GM23338 (cell line): ENCODE results near the gene KRT38. TPM values are rescaled to one million over a fixed set of nuclear protein-coding genes. Genes with fewer than 3 reads are reported as not detected.

Experiments used
- ATAC-seq: fragments of 200-7000 bp; cut with Tn5 transposase; 3 replicates; pipeline ENCODE4 v1.9.1; 2020
- DNase-seq: peaks from one replicate; pipeline ENCODE4 v3.0.0-alpha.2; 2015; ENCODE audit warnings: low spot score
- H2AFZ ChIP-seq: fragments of 200-600 bp; sonication (generic); 2 replicates; pipeline ENCODE4 v1.8.0; 2016; ENCODE audit warnings: antibody characterized with exemption, mild to moderate bottlenecking, moderate library complexity
- H3F3A ChIP-seq: fragments of 200-600 bp; sonication (generic); replicated peaks from 2 replicates; pipeline ENCODE4 v1.8.0; 2017; ENCODE audit warnings: antibody characterized with exemption, mixed run types, low read depth
- H3K27ac ChIP-seq: fragments of 200-600 bp; sonication (generic); 2 replicates; pipeline ENCODE4 v1.6.1; 2016; ENCODE audit warnings: low read depth
- H3K27me3 ChIP-seq: fragments of 200-600 bp; sonication (generic); 2 replicates; pipeline ENCODE4 v1.8.0; 2016; ENCODE audit warnings: mild to moderate bottlenecking, mixed run types, moderate library complexity; ENCODE audit not compliant: insufficient read depth
- H3K36me3 ChIP-seq: fragments of 200-600 bp; sonication (generic); 2 replicates; pipeline ENCODE4 v1.8.0; 2016; ENCODE audit warnings: mild to moderate bottlenecking; ENCODE audit not compliant: insufficient read depth
- H3K4me1 ChIP-seq: fragments of 200-600 bp; sonication (generic); 2 replicates; pipeline ENCODE4 v1.8.0; 2016; ENCODE audit warnings: mild to moderate bottlenecking, moderate library complexity; ENCODE audit not compliant: insufficient read depth
- H3K4me2 ChIP-seq: fragments of 200-600 bp; sonication (generic); 2 replicates; pipeline ENCODE4 v1.7.1; 2017; ENCODE audit warnings: mixed run types
- H3K4me3 ChIP-seq: fragments of 200-600 bp; sonication (generic); 2 replicates; pipeline ENCODE4 v1.6.1; 2016; ENCODE audit warnings: mixed run types
- H3K79me2 ChIP-seq: fragments of 200-600 bp; sonication (generic); replicated peaks from 2 replicates; pipeline ENCODE4 v1.8.0; 2017; ENCODE audit warnings: mild to moderate bottlenecking; ENCODE audit not compliant: insufficient read depth
- H3K9me2 ChIP-seq: fragments of 200-600 bp; sonication (generic); 2 replicates; pipeline ENCODE4 v1.8.0; 2017; ENCODE audit not compliant: insufficient read depth
- H4K20me1 ChIP-seq: fragments of 200-600 bp; sonication (generic); replicated peaks from 2 replicates; pipeline ENCODE4 v1.8.0; 2017; ENCODE audit warnings: mild to moderate bottlenecking; ENCODE audit not compliant: insufficient read depth
- H3K27ac Mint-ChIP-seq: 2 replicates; pipeline ENCODE4 v1.8.0; 2020; ENCODE audit warnings: inconsistent platforms, mild to moderate bottlenecking, moderate library complexity, mixed read lengths
- H3K27me3 Mint-ChIP-seq: 3 replicates; pipeline ENCODE4 v1.8.0; 2022; ENCODE audit warnings: low read depth, mild to moderate bottlenecking, moderate library complexity, mixed read lengths, inconsistent platforms; ENCODE audit not compliant: insufficient read depth, poor library complexity
- H3K36me3 Mint-ChIP-seq: 3 replicates; pipeline ENCODE4 v1.8.0; 2021; ENCODE audit warnings: low read depth, mild to moderate bottlenecking, inconsistent platforms, moderate library complexity, mixed read lengths
- H3K4me1 Mint-ChIP-seq: 3 replicates; pipeline ENCODE4 v1.8.0; 2020; ENCODE audit warnings: mild to moderate bottlenecking, inconsistent platforms, mixed read lengths
- H3K4me3 Mint-ChIP-seq: 3 replicates; pipeline ENCODE4 v1.8.0; 2021; ENCODE audit warnings: moderate library complexity, mild to moderate bottlenecking, inconsistent platforms, mixed read lengths
- H3K9me3 Mint-ChIP-seq: 3 replicates; pipeline ENCODE4 v1.8.0; 2020; ENCODE audit warnings: moderate library complexity, mild to moderate bottlenecking, inconsistent platforms, mixed read lengths
- CREB1 ChIP-seq: fragments of 250-450 bp; sonication (Bioruptor Pico); IDR thresholded peaks from 2 replicates; pipeline ENCODE4 v1.5.0; 2020; ENCODE audit warnings: low read depth, mild to moderate bottlenecking, moderate library complexity
- EZH2 ChIP-seq: fragments of 200-600 bp; sonication (generic); IDR thresholded peaks from one replicate; pipeline ENCODE4 v1.8.0; 2017; ENCODE audit warnings: antibody characterized with exemption, mild to moderate bottlenecking, low read depth; ENCODE audit not compliant: unreplicated experiment
- EZH2phosphoT487 ChIP-seq: fragments of 200-600 bp; sonication (generic); IDR thresholded peaks from one replicate; pipeline ENCODE4 v1.8.1; 2018; ENCODE audit warnings: antibody characterized with exemption; ENCODE audit not compliant: unreplicated experiment
- JUNB ChIP-seq: IDR thresholded peaks from one replicate; pipeline ENCODE4 v1.6.1; 2016; ENCODE audit warnings: antibody characterized with exemption; ENCODE audit not compliant: unreplicated experiment
- NANOG ChIP-seq: IDR thresholded peaks from 2 replicates; pipeline ENCODE4 v1.6.1; 2016; ENCODE audit warnings: antibody characterized with exemption, borderline replicate concordance
- POLR2AphosphoS5 ChIP-seq: IDR thresholded peaks from 2 replicates; pipeline ENCODE4 v1.6.1; 2016; ENCODE audit warnings: antibody characterized with exemption, low read depth
- ZNF331 ChIP-seq: fragments of 250-450 bp; sonication (Bioruptor Pico); IDR thresholded peaks from 2 replicates; pipeline ENCODE4 v1.5.0; 2020; ENCODE audit warnings: low read depth, mild to moderate bottlenecking, moderate library complexity
- polyA plus RNA-seq: library from polyadenylated mRNA; unstranded; fragments of >200 nt; fragmentation: Nextera tagmentation; extraction: Ambion mirVana; gene quantifications from 2 replicates; pipeline ENCODE4 v1.2.1, GENCODE V29; 2016
- total RNA-seq: library from RNA; depleted of rRNA; stranded (reverse); fragments of >200 nt; shearing (Covaris generic); gene quantifications from 2 replicates; pipeline ENCODE4 v1.2.3, GENCODE V29; 2014
- TF ChIP-seq, protein P1 (sequence below): IDR thresholded peaks from 2 replicates; pipeline ENCODE4 v1.6.1; 2016; ENCODE audit warnings: antibody characterized with exemption
- TF ChIP-seq, protein P2 (sequence below): fragments of 250-450 bp; sonication (Bioruptor Pico); IDR thresholded peaks from 2 replicates; pipeline ENCODE4 v1.5.0; 2020; ENCODE audit warnings: mild to moderate bottlenecking, moderate library complexity
- TF ChIP-seq, protein P3 (sequence below), 2 experiments: fragments of 200-600 bp in 1 of 2; sonication (generic) in 1 of 2; conservative IDR thresholded peaks; 2 replicates each; pipeline versions ENCODE4 v1.5.1 to v1.6.1; 2016 to 2017; ENCODE audit warnings: antibody characterized with exemption in 2 of 2, low read depth in 2 of 2, mild to moderate bottlenecking in 2 of 2, moderate library complexity in 1 of 2
- TF ChIP-seq, protein P4 (sequence below): IDR thresholded peaks from one replicate; pipeline ENCODE4 v1.6.1; 2018; ENCODE audit warnings: antibody characterized with exemption; ENCODE audit not compliant: unreplicated experiment

KRT38 gene
- total and polyA plus RNA-seq, 2 experiments from 2014 or later: not detected

DNA sequence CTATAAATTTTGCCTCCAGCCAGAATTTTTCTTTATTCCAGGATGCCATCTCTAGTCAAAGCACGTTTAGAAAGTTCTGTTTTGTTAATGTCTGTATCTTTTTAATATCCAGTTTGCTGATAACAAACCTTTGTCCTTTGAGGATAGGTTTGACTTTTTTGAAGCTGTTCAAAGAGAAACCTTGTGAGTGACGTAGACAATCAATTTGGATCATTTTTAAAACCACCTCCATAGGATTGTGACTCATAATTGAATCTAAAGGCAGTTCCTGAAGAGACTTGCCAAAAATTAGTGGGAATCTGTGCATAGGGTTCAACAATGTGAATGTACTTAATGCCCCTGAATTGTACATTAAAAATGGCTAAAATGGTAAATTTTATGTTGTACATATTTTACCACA lies 49.2 kb downstream of the KRT38 start (continued):
- TF ChIP-seq, protein P1, sequence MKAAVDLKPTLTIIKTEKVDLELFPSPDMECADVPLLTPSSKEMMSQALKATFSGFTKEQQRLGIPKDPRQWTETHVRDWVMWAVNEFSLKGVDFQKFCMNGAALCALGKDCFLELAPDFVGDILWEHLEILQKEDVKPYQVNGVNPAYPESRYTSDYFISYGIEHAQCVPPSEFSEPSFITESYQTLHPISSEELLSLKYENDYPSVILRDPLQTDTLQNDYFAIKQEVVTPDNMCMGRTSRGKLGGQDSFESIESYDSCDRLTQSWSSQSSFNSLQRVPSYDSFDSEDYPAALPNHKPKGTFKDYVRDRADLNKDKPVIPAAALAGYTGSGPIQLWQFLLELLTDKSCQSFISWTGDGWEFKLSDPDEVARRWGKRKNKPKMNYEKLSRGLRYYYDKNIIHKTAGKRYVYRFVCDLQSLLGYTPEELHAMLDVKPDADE: no peak
- TF ChIP-seq, protein P2, sequence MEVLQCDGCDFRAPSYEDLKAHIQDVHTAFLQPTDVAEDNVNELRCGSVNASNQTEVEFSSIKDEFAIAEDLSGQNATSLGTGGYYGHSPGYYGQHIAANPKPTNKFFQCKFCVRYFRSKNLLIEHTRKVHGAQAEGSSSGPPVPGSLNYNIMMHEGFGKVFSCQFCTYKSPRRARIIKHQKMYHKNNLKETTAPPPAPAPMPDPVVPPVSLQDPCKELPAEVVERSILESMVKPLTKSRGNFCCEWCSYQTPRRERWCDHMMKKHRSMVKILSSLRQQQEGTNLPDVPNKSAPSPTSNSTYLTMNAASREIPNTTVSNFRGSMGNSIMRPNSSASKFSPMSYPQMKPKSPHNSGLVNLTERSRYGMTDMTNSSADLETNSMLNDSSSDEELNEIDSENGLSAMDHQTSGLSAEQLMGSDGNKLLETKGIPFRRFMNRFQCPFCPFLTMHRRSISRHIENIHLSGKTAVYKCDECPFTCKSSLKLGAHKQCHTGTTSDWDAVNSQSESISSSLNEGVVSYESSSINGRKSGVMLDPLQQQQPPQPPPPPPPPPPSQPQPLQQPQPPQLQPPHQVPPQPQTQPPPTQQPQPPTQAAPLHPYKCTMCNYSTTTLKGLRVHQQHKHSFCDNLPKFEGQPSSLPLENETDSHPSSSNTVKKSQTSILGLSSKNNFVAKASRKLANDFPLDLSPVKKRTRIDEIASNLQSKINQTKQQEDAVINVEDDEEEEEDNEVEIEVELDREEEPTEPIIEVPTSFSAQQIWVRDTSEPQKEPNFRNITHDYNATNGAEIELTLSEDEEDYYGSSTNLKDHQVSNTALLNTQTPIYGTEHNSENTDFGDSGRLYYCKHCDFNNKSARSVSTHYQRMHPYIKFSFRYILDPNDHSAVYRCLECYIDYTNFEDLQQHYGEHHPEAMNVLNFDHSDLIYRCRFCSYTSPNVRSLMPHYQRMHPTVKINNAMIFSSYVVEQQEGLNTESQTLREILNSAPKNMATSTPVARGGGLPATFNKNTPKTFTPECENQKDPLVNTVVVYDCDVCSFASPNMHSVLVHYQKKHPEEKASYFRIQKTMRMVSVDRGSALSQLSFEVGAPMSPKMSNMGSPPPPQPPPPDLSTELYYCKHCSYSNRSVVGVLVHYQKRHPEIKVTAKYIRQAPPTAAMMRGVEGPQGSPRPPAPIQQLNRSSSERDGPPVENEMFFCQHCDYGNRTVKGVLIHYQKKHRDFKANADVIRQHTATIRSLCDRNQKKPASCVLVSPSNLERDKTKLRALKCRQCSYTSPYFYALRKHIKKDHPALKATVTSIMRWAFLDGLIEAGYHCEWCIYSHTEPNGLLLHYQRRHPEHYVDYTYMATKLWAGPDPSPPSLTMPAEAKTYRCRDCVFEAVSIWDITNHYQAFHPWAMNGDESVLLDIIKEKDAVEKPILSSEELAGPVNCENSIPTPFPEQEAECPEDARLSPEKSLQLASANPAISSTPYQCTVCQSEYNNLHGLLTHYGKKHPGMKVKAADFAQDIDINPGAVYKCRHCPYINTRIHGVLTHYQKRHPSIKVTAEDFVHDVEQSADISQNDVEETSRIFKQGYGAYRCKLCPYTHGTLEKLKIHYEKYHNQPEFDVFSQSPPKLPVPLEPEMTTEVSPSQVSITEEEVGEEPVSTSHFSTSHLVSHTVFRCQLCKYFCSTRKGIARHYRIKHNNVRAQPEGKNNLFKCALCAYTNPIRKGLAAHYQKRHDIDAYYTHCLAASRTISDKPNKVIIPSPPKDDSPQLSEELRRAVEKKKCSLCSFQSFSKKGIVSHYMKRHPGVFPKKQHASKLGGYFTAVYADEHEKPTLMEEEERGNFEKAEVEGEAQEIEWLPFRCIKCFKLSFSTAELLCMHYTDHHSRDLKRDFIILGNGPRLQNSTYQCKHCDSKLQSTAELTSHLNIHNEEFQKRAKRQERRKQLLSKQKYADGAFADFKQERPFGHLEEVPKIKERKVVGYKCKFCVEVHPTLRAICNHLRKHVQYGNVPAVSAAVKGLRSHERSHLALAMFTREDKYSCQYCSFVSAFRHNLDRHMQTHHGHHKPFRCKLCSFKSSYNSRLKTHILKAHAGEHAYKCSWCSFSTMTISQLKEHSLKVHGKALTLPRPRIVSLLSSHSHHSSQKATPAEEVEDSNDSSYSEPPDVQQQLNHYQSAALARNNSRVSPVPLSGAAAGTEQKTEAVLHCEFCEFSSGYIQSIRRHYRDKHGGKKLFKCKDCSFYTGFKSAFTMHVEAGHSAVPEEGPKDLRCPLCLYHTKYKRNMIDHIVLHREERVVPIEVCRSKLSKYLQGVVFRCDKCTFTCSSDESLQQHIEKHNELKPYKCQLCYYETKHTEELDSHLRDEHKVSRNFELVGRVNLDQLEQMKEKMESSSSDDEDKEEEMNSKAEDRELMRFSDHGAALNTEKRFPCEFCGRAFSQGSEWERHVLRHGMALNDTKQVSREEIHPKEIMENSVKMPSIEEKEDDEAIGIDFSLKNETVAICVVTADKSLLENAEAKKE (CRISPR knock-in tag): no peak
- TF ChIP-seq POLR2AphosphoS5: no peak
- TF ChIP-seq EZH2: no peak

DNA sequence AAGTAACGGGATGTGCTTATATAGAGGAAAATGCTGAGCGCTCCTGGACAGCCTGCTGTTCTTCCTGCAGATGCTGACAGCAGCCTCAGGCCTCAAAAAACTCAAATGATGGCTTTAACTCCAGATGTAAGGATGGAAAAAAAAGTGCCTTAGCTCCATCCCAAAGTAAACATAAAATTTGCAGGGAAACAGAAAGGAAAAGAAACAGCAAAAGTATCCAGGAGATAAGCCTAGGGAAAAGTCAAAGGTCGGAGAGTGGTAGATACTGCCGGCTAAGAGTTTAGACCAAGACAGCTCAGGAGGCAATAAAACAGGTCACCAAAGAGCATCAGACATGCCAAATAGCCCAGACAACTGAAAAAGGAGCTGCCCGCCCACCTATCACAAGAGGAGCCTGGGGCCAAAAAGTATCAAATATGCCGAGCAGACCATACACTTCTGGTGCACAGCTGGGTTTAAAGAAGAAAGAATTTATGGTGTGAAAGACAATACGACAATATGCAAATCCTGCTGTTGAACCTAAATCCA lies 50.3 kb downstream of the KRT38 start:
- H3K27me3 ChIP-seq: no peaks in the 10 kb centered on the region
- H3K27ac Mint-ChIP-seq: no peak overlapping the region
- no peak overlapping the region for H3K4me2 ChIP-seq
- DNase-seq (no peak), ATAC-seq (no peak)
- H2AFZ ChIP-seq: no peak overlapping the region
- H3F3A ChIP-seq: no peaks in the 10 kb centered on the region
- no peaks in the 10 kb centered on the region for H4K20me1 ChIP-seq
- H3K4me1 ChIP-seq: no peaks in the 10 kb centered on the region
- H3K4me1 Mint-ChIP-seq: no peaks in the 10 kb centered on the region
- no peaks in the 10 kb centered on the region for H3K36me3 ChIP-seq
- no peaks in the 10 kb centered on the region for H3K27me3 Mint-ChIP-seq
- no peaks in the 10 kb centered on the region; the same call in 2 of the 3 replicates for H3K36me3 Mint-ChIP-seq
- peaks cover 9% of the 10 kb centered on the region for H3K9me2 ChIP-seq
- no peak overlapping the region for H3K27ac ChIP-seq
- no peaks in the 10 kb centered on the region for H3K79me2 ChIP-seq
- no peak overlapping the region for H3K4me3 ChIP-seq
- H3K4me3 Mint-ChIP-seq: no peak overlapping the region
- H3K9me3 Mint-ChIP-seq: peaks cover 9% of the 10 kb centered on the region; the same call in 2 of the 3 replicates
- TF ChIP-seq NANOG (no peak), ZNF331 (CRISPR knock-in tag) (no peak), EZH2 (no peak), JUNB (no peak), POLR2AphosphoS5 (no peak), CREB1 (CRISPR knock-in tag) (no peak), EZH2phosphoT487 (no peak)
- TF ChIP-seq, protein P3, sequence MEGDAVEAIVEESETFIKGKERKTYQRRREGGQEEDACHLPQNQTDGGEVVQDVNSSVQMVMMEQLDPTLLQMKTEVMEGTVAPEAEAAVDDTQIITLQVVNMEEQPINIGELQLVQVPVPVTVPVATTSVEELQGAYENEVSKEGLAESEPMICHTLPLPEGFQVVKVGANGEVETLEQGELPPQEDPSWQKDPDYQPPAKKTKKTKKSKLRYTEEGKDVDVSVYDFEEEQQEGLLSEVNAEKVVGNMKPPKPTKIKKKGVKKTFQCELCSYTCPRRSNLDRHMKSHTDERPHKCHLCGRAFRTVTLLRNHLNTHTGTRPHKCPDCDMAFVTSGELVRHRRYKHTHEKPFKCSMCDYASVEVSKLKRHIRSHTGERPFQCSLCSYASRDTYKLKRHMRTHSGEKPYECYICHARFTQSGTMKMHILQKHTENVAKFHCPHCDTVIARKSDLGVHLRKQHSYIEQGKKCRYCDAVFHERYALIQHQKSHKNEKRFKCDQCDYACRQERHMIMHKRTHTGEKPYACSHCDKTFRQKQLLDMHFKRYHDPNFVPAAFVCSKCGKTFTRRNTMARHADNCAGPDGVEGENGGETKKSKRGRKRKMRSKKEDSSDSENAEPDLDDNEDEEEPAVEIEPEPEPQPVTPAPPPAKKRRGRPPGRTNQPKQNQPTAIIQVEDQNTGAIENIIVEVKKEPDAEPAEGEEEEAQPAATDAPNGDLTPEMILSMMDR (conservative IDR thresholded peaks at IDR 0.05; ENCODE audit: low read depth in 2 of 2): no peak
- TF ChIP-seq, protein P1: no peak
- TF ChIP-seq, protein P4, sequence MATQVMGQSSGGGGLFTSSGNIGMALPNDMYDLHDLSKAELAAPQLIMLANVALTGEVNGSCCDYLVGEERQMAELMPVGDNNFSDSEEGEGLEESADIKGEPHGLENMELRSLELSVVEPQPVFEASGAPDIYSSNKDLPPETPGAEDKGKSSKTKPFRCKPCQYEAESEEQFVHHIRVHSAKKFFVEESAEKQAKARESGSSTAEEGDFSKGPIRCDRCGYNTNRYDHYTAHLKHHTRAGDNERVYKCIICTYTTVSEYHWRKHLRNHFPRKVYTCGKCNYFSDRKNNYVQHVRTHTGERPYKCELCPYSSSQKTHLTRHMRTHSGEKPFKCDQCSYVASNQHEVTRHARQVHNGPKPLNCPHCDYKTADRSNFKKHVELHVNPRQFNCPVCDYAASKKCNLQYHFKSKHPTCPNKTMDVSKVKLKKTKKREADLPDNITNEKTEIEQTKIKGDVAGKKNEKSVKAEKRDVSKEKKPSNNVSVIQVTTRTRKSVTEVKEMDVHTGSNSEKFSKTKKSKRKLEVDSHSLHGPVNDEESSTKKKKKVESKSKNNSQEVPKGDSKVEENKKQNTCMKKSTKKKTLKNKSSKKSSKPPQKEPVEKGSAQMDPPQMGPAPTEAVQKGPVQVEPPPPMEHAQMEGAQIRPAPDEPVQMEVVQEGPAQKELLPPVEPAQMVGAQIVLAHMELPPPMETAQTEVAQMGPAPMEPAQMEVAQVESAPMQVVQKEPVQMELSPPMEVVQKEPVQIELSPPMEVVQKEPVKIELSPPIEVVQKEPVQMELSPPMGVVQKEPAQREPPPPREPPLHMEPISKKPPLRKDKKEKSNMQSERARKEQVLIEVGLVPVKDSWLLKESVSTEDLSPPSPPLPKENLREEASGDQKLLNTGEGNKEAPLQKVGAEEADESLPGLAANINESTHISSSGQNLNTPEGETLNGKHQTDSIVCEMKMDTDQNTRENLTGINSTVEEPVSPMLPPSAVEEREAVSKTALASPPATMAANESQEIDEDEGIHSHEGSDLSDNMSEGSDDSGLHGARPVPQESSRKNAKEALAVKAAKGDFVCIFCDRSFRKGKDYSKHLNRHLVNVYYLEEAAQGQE: no peak
